Hematopoietic multipotent progenitor cell treated with erythropoietin and hydrocortisone succinate and interleukin-3 and kit ligand, for 4 days (in vitro differentiated cells): ENCODE results near the gene TRIM27.
"Not testable (repeated sequence)": the region's sequence is repeated elsewhere in the genome, so short reads cannot be mapped to it uniquely, and the experiment has no call there.

Source experiments
- DNase-seq: peaks from one replicate; pipeline ENCODE4 v3.0.0-alpha.2; 2015

The TRIM27 gene

DNA sequence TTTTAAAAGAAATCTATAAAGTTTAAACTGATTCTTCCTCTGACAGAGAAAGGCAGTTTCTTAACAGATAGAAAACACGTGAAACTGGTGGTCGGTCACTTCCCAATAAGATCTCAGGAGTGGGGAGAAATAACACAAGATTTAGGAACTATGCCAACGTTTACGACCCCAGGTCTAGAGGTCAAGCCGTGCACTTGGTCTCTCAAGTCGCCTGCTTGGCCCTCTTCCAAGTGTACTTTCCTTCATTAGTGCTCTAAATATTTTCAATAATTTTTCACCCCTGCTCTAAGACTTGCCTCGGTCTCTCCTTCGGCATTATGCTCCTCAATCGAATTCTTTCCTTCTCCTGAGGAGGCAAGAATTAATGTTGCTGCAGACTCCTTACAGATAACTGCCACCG is 61.7 kb downstream of the TRIM27 start:
- DNase-seq, result no peak

DNA sequence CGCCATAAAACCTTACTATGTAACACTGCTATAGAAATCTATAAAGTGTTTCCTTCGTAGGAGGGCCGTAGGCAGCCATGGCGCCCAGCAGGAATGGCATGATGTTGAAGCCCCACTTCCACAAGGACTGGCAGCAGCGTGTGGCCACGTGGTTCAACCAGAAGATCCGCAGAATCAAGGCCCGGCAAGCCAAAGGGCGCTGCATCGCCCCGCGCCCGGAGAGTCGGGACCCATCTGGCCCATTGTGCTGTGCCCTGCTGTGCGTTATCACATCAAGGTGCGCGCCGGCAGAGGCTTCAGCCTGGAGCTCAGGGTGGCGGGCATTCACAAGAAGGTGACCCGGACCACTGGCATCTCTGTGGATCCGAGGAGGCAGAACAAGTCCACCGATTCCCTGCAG is 62.4 kb downstream of the TRIM27 start:
- DNase-seq, result no peak

- no peak for DNase-seq
These were observed 63.2 kb downstream of the TRIM27 start for GRCh38 chr6:28860581-28860980.

DNA sequence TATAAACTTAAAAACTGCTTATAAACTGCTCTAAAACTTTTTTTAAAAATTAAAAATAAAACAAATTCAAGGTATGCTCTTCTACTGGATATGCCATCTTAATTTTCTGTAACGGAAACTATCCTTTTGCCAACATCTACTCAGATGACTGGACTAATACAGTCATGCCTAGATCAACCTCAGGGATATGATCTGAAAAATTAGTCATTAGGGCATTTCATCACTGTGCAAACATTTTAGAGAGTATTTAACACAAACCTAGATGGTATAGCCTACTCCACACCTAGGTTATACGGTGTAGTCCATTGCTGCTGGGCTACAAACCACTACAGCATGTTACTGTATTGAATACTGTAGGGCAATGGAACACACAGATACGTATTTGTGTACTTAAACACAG is 64.8 kb downstream of the TRIM27 start:
- DNase-seq, result no peak

DNA sequence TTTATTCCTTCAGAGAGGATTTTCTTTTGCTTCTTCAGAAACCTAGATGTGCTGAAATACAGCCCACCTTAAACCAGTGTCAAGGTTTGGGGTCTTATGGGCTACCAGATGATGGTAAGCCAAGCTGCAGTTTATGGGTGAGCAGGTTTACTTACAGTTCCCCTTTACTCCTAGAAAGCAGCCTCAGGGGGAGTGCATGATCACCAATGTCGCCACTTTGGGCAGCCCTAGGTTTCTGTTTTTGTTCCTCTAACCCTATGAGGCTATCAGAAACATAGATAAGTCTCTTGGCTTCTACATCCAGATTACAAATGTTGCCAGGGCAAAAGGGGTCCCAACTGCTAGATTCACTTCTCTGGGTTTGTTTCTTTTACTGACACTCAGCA is 67.2 kb downstream of the TRIM27 start:
- DNase-seq, result no peak

DNA sequence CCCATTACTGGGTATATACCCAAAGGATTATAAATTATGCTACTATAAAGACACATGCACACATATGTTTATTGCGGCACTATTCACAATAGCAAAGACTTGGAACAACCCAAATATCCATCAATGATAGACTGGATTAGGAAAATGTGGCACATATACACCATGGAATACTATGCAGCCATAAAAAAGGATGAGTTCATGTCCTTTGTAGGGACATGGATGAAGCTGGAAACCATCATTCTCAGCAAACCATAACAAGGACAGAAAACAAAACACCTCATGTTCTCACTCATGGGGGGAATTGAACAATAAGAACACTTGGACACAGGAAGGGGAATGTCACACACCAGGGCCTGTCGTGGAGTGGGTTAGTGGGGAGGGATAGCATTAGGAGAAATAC is 69.4 kb downstream of the TRIM27 start:
- not testable (repeated sequence) for DNase-seq
